Astrocyte (in vitro differentiated cells and primary cell): ENCODE results near the gene CYP3A4.

Experiments used
- EZH2 ChIP-seq: IDR thresholded peaks from 2 replicates; pipeline ENCODE4 v1.6.1; 2012; ENCODE audit warnings: mild to moderate bottlenecking, low read length, inconsistent platforms; ENCODE audit not compliant: insufficient read depth
- TF ChIP-seq, protein P1 (sequence below): IDR thresholded peaks from 2 replicates; pipeline ENCODE4 v1.5.1; 2011; ENCODE audit warnings: low read depth, mild to moderate bottlenecking, inconsistent platforms, low read length, moderate library complexity; ENCODE audit not compliant: insufficient read depth

DNA sequence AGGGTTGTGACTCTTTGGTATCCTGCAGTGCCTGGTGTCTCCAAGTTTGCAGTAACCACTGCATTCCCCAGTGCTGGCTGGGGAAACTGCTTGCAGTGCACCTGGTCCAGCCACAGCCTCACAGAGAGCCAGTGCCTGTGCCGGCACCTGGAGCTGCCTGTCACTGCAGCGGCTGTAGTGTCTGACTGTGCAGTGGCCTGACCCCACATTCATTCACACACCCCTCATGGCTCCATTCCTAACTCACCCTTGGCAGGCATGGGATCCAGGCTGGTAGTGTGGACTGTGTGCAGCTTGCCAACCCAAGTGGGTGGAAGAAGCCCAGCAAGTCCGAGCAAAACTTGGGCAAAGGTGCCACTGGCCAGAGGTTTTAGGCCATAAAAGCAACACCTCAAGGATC is 40.1 kb upstream of the CYP3A4 start:
- TF ChIP-seq, protein P1, sequence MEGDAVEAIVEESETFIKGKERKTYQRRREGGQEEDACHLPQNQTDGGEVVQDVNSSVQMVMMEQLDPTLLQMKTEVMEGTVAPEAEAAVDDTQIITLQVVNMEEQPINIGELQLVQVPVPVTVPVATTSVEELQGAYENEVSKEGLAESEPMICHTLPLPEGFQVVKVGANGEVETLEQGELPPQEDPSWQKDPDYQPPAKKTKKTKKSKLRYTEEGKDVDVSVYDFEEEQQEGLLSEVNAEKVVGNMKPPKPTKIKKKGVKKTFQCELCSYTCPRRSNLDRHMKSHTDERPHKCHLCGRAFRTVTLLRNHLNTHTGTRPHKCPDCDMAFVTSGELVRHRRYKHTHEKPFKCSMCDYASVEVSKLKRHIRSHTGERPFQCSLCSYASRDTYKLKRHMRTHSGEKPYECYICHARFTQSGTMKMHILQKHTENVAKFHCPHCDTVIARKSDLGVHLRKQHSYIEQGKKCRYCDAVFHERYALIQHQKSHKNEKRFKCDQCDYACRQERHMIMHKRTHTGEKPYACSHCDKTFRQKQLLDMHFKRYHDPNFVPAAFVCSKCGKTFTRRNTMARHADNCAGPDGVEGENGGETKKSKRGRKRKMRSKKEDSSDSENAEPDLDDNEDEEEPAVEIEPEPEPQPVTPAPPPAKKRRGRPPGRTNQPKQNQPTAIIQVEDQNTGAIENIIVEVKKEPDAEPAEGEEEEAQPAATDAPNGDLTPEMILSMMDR = no peak
- no peak for TF ChIP-seq EZH2
